Astrocyte (in vitro differentiated cells and primary cell): ENCODE measurements around the gene ANO2. TPM values are rescaled to one million over a fixed set of nuclear protein-coding genes. Genes with fewer than 3 reads are reported as not detected.
"Not testable (repeated sequence)": the region's sequence is repeated elsewhere in the genome, so short reads cannot be mapped to it uniquely, and the experiment has no call there.

Source experiments
- DNase-seq: peaks from one replicate; pipeline ENCODE4 v3.0.0-alpha.2; 2010; ENCODE audit warnings: low read depth
- FAIRE-seq: peaks from 2 replicates; lab custom pipeline; 2011; peaks lifted over from hg19 to GRCh38; lab: Jason Lieb, UNC
- H2AFZ ChIP-seq: 2 replicates; pipeline ENCODE4 v1.6.0; 2012; ENCODE audit warnings: low read depth, low read length, inconsistent platforms
- H3K27ac ChIP-seq: 2 replicates; pipeline ENCODE4 v1.5.1; 2011; ENCODE audit warnings: low read depth, low read length, inconsistent platforms
- H3K27me3 ChIP-seq: 2 replicates; pipeline ENCODE4 v1.6.0; 2011; ENCODE audit warnings: low read length, inconsistent platforms; ENCODE audit not compliant: insufficient read depth
- H3K36me3 ChIP-seq: 2 replicates; pipeline ENCODE4 v1.5.1; 2011; ENCODE audit warnings: low read length, inconsistent platforms; ENCODE audit not compliant: insufficient read depth
- H3K4me1 ChIP-seq: 2 replicates; pipeline ENCODE4 v1.5.1; 2011; ENCODE audit warnings: low read length, inconsistent platforms; ENCODE audit not compliant: insufficient read depth
- H3K4me2 ChIP-seq: 2 replicates; pipeline ENCODE4 v1.6.0; 2012; ENCODE audit warnings: low read length, inconsistent platforms
- H3K4me3 ChIP-seq: 2 replicates; pipeline ENCODE4 v1.5.1; 2011; ENCODE audit warnings: low read depth, mild to moderate bottlenecking, low read length, inconsistent platforms; ENCODE audit not compliant: insufficient read depth
- H3K79me2 ChIP-seq: 2 replicates; pipeline ENCODE4 v1.6.0; 2012; ENCODE audit warnings: mild to moderate bottlenecking, low read length, inconsistent platforms; ENCODE audit not compliant: insufficient read depth
- H3K9ac ChIP-seq: 2 replicates; pipeline ENCODE4 v1.6.0; 2012; ENCODE audit warnings: mild to moderate bottlenecking, low read length, inconsistent platforms
- H3K9me3 ChIP-seq: 2 replicates; pipeline ENCODE4 v1.5.1; 2012; ENCODE audit warnings: low read depth, mild to moderate bottlenecking, low read length, inconsistent platforms; ENCODE audit not compliant: insufficient read depth
- H4K20me1 ChIP-seq: 2 replicates; pipeline ENCODE4 v1.6.0; 2012; ENCODE audit warnings: low read length, inconsistent platforms; ENCODE audit not compliant: insufficient read depth
- H3K27ac Mint-ChIP-seq: one replicate; pipeline ENCODE4 v1.8.0; 2021; ENCODE audit warnings: mild to moderate bottlenecking, mixed read lengths; ENCODE audit not compliant: unreplicated experiment
- H3K27me3 Mint-ChIP-seq: one replicate; pipeline ENCODE4 v1.8.0; 2021; ENCODE audit warnings: low read depth, mixed read lengths; ENCODE audit not compliant: unreplicated experiment
- H3K36me3 Mint-ChIP-seq: one replicate; pipeline ENCODE4 v1.8.0; 2021; ENCODE audit warnings: low read depth, mixed read lengths; ENCODE audit not compliant: unreplicated experiment
- H3K4me1 Mint-ChIP-seq: one replicate; pipeline ENCODE4 v1.8.0; 2021; ENCODE audit warnings: low read depth, mixed read lengths; ENCODE audit not compliant: unreplicated experiment
- H3K4me3 Mint-ChIP-seq: one replicate; pipeline ENCODE4 v1.8.0; 2021; ENCODE audit warnings: mild to moderate bottlenecking, moderate library complexity, mixed read lengths; ENCODE audit not compliant: unreplicated experiment
- H3K9me3 Mint-ChIP-seq: one replicate; pipeline ENCODE4 v1.8.0; 2021; ENCODE audit warnings: mild to moderate bottlenecking, mixed read lengths; ENCODE audit not compliant: unreplicated experiment
- CTCF ChIP-seq: IDR thresholded peaks from 2 replicates; pipeline ENCODE4 v1.5.1; 2011; ENCODE audit warnings: low read depth, mild to moderate bottlenecking, inconsistent platforms, low read length, moderate library complexity; ENCODE audit not compliant: insufficient read depth
- EZH2 ChIP-seq: IDR thresholded peaks from 2 replicates; pipeline ENCODE4 v1.6.1; 2012; ENCODE audit warnings: mild to moderate bottlenecking, low read length, inconsistent platforms; ENCODE audit not compliant: insufficient read depth
- total RNA-seq: library from RNA; stranded (reverse); gene quantifications from 2 replicates; pipeline ENCODE4 v1.2.1, GENCODE V29; 2021

Gene ANO2
- total RNA-seq, 1 donor from 2014 or later, result 0.93 TPM

GRCh38 chr12:5840944-5841343, 104.1 kb downstream of the ANO2 start:
- DNase-seq, result no peak
- H3K9me3 Mint-ChIP-seq, result peaks cover 2% of the 10 kb centered on the region
- TF ChIP-seq CTCF (no peak), EZH2 (no peak)
- H3K36me3 Mint-ChIP-seq, result no peaks in the 10 kb centered on the region
- Histone ChIP-seq H3K79me2 (no peaks in the 10 kb centered on the region), H3K9me3 (no peaks in the 10 kb centered on the region), H2AFZ (no peak overlapping the region), H3K27ac (no peak overlapping the region), H3K27me3 (no peaks in the 10 kb centered on the region), H3K4me1 (no peaks in the 10 kb centered on the region), H4K20me1 (no peaks in the 10 kb centered on the region), H3K4me3 (no peak overlapping the region), H3K9ac (no peak overlapping the region), H3K36me3 (no peaks in the 10 kb centered on the region), H3K4me2 (no peak overlapping the region)
- H3K27me3 Mint-ChIP-seq, result peaks cover 10% of the 10 kb centered on the region
- H3K4me1 Mint-ChIP-seq, result no peaks in the 10 kb centered on the region
- FAIRE-seq, result no peak
- H3K27ac Mint-ChIP-seq, result no peak overlapping the region
- no peak overlapping the region for H3K4me3 Mint-ChIP-seq

GRCh38 chr12:5830111-5830510, 114.9 kb downstream of the ANO2 start:
- H3K79me2 ChIP-seq, result no peaks in the 10 kb centered on the region
- H3K9me3 ChIP-seq, result no peaks in the 10 kb centered on the region
- no peaks in the 10 kb centered on the region for H3K4me1 Mint-ChIP-seq
- H3K4me3 ChIP-seq, result no peak overlapping the region
- peaks cover 2% of the 10 kb centered on the region for H3K9me3 Mint-ChIP-seq
- FAIRE-seq (no peak), DNase-seq (no peak)
- peaks cover 23% of the 10 kb centered on the region for H3K27me3 Mint-ChIP-seq
- no peak overlapping the region for H3K4me2 ChIP-seq
- H3K27me3 ChIP-seq, result no peaks in the 10 kb centered on the region
- no peaks in the 10 kb centered on the region for H3K36me3 Mint-ChIP-seq
- TF ChIP-seq EZH2 (no peak), CTCF (no peak)
- no peaks in the 10 kb centered on the region for H4K20me1 ChIP-seq
- H3K27ac ChIP-seq, result no peak overlapping the region
- no peaks in the 10 kb centered on the region for H3K36me3 ChIP-seq
- H3K4me1 ChIP-seq, result no peaks in the 10 kb centered on the region
- H3K27ac Mint-ChIP-seq, result no peak overlapping the region
- no peak overlapping the region for H3K4me3 Mint-ChIP-seq
- H3K9ac ChIP-seq, result no peak overlapping the region
- no peak overlapping the region for H2AFZ ChIP-seq

GRCh38 chr12:5827591-5827990, 117.5 kb downstream of the ANO2 start:
- no peaks in the 10 kb centered on the region for H3K36me3 ChIP-seq
- no peaks in the 10 kb centered on the region for H3K9me3 ChIP-seq
- no peaks in the 10 kb centered on the region for H3K27me3 ChIP-seq
- DNase-seq (no peak), FAIRE-seq (no peak)
- H4K20me1 ChIP-seq, result no peaks in the 10 kb centered on the region
- Mint-ChIP-seq H3K36me3 (no peaks in the 10 kb centered on the region), H3K4me3 (no peak overlapping the region), H3K27me3 (peaks cover 20% of the 10 kb centered on the region), H3K9me3 (peaks cover 11% of the 10 kb centered on the region), H3K27ac (no peak overlapping the region), H3K4me1 (no peaks in the 10 kb centered on the region)
- no peak for TF ChIP-seq EZH2
- TF ChIP-seq CTCF, result no peak
- H3K79me2 ChIP-seq, result no peaks in the 10 kb centered on the region
- no peak overlapping the region for H3K4me3 ChIP-seq
- H3K4me1 ChIP-seq, result no peaks in the 10 kb centered on the region
- H3K4me2 ChIP-seq, result no peak overlapping the region
- H3K9ac ChIP-seq, result no peak overlapping the region
- no peak overlapping the region for H2AFZ ChIP-seq
- H3K27ac ChIP-seq, result no peak overlapping the region

GRCh38 chr12:5825761-5826160, 119.3 kb downstream of the ANO2 start:
- H2AFZ ChIP-seq, H3K4me2 ChIP-seq, H3K27me3 ChIP-seq, H3K9me3 ChIP-seq, H3K27ac Mint-ChIP-seq, H3K36me3 ChIP-seq, H3K4me3 Mint-ChIP-seq, H3K79me2 ChIP-seq, H3K9ac ChIP-seq, H3K36me3 Mint-ChIP-seq, DNase-seq, H3K4me3 ChIP-seq, H3K4me1 ChIP-seq, FAIRE-seq, H3K4me1 Mint-ChIP-seq, H4K20me1 ChIP-seq, H3K27ac ChIP-seq: not testable (repeated sequence)
- H3K27me3 Mint-ChIP-seq, result peaks cover 15% of the 10 kb centered on the region
- peaks cover 16% of the 10 kb centered on the region for H3K9me3 Mint-ChIP-seq
